Natural killer cell (primary cell): Measurements from ENCODE around the gene TSPAN1. TPM values are rescaled to one million over a fixed set of nuclear protein-coding genes. Genes with fewer than 3 reads are reported as not detected.

ENCODE experiments used
- ATAC-seq, 3 donors: fragments of 150-1000 bp in 2 of 3; fragments of 200-7000 bp in 1 of 3; cut with Tn5 transposase; 1 replicate in 1 of 3; 2 replicates in 2 of 3; pipeline ENCODE4 v1.10.0; 2021; ENCODE audit warnings: mild to moderate bottlenecking in 2 of 3, moderate library complexity in 2 of 3
- DNase-seq, 2 donors: peaks; one replicate each; pipeline versions ENCODE4 v3.0.0 to v3.0.0-alpha.2; 2013 to 2021; ENCODE audit warnings: mixed read lengths in 1 of 2
- H3K27ac ChIP-seq: one replicate; pipeline ENCODE4 v1.5.1; 2013; ENCODE audit warnings: mild to moderate bottlenecking, low read length
- H3K27me3 ChIP-seq: one replicate; pipeline ENCODE4 v1.6.1; 2013; ENCODE audit warnings: low read length; ENCODE audit not compliant: control insufficient read depth, insufficient read depth
- H3K36me3 ChIP-seq: one replicate; pipeline ENCODE4 v1.6.1; 2013; ENCODE audit warnings: low read length; ENCODE audit not compliant: control insufficient read depth, insufficient read depth
- H3K4me1 ChIP-seq: one replicate; pipeline ENCODE4 v1.6.1; 2013; ENCODE audit warnings: low read length; ENCODE audit not compliant: control insufficient read depth, insufficient read depth
- H3K4me3 ChIP-seq: one replicate; pipeline ENCODE4 v1.5.1; 2013; ENCODE audit warnings: low read length
- H3K9me3 ChIP-seq: one replicate; pipeline ENCODE4 v1.6.1; 2013; ENCODE audit warnings: low read length; ENCODE audit not compliant: control insufficient read depth, insufficient read depth
- H3K27ac Mint-ChIP-seq, 2 donors: one replicate each; pipeline ENCODE4 v1.8.0; 2022; ENCODE audit warnings: mild to moderate bottlenecking in 2 of 2, mixed read lengths in 2 of 2, moderate library complexity in 1 of 2
- H3K27me3 Mint-ChIP-seq, 2 donors: one replicate each; pipeline ENCODE4 v1.8.0; 2022; ENCODE audit warnings: low read depth in 2 of 2, mixed read lengths in 2 of 2
- H3K36me3 Mint-ChIP-seq: one replicate; pipeline ENCODE4 v1.8.0; 2022; ENCODE audit warnings: mixed read lengths
- H3K4me1 Mint-ChIP-seq, 2 donors: one replicate each; pipeline ENCODE4 v1.8.0; 2022; ENCODE audit warnings: mixed read lengths in 2 of 2
- H3K4me3 Mint-ChIP-seq: one replicate; pipeline ENCODE4 v1.8.0; 2022; ENCODE audit warnings: mild to moderate bottlenecking, moderate library complexity, mixed read lengths
- H3K9me3 Mint-ChIP-seq, 2 donors: one replicate each; pipeline ENCODE4 v1.8.0; 2022; ENCODE audit warnings: mixed read lengths in 2 of 2
- WGBS: methylation state at CpG from one replicate; pipeline ENCODE4 v1.1.7; 2013; ENCODE audit warnings: missing lambda C conversion rate; ENCODE audit not compliant: insufficient coverage; 5-methylcytosine and 5-hydroxymethylcytosine counted together
- intact Hi-C: fragments of 100-400 bp; cut with micrococcal nuclease; formaldehyde crosslinking; loops from one replicate; pipeline ENCODE4 v1.14.2; 2022
- total RNA-seq, 4 donors: library from RNA; stranded (reverse); fragments of 120-200 nt in 1 of 4; gene quantifications; one replicate each; pipeline versions ENCODE4 v1.2.3 to v1.2.4, GENCODE V29; 2013 to 2022
- TF ChIP-seq, protein P1 (sequence below): fragments of 200-600 bp; IDR thresholded peaks from one replicate; pipeline ENCODE4 v1.8.0; 2022; ENCODE audit warnings: antibody characterized with exemption

The TSPAN1 gene
- total RNA-seq, 3 donors from 2014 or later (not counting 1 experiment from before 2014, with no cell fraction given), result not detected

DNA sequence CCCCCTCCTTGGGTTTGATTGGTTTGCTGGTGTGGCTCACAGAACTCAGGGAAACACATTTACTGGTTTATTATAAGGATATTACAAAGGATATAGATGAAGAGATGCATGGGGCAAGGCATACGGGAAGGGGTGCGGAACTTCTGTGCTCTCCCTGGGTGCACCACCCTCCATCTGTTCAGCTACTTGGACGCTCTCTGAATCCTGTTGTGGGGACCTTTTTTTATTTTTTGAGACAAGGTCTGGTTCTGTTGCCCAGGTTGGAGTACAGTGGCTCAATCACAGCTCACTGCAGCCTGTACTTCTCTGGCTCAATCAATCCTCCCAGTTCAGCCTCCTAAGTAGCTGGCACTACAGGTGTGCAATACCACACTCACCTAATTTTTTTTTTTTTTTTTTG lies 35.7 kb downstream of the TSPAN1 start:
- Mint-ChIP-seq H3K27me3 (no peaks in the 10 kb centered on the region), H3K4me1 (no peaks in the 10 kb centered on the region), H3K9me3 (no peaks in the 10 kb centered on the region), H3K36me3 (no peaks in the 10 kb centered on the region), H3K4me3 (no peak overlapping the region), H3K27ac (no peak overlapping the region)
- H3K36me3 ChIP-seq, result no peaks in the 10 kb centered on the region
- ATAC-seq (peak in 1 of 3 donors; percentile 10), DNase-seq (no peak)
- WGBS, result 95% methylated on average over 3 of the region's 3 CpGs
- TF ChIP-seq, protein P1, sequence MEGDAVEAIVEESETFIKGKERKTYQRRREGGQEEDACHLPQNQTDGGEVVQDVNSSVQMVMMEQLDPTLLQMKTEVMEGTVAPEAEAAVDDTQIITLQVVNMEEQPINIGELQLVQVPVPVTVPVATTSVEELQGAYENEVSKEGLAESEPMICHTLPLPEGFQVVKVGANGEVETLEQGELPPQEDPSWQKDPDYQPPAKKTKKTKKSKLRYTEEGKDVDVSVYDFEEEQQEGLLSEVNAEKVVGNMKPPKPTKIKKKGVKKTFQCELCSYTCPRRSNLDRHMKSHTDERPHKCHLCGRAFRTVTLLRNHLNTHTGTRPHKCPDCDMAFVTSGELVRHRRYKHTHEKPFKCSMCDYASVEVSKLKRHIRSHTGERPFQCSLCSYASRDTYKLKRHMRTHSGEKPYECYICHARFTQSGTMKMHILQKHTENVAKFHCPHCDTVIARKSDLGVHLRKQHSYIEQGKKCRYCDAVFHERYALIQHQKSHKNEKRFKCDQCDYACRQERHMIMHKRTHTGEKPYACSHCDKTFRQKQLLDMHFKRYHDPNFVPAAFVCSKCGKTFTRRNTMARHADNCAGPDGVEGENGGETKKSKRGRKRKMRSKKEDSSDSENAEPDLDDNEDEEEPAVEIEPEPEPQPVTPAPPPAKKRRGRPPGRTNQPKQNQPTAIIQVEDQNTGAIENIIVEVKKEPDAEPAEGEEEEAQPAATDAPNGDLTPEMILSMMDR, result no peak
- H3K4me3 ChIP-seq, result no peak overlapping the region
- no peaks in the 10 kb centered on the region for H3K9me3 ChIP-seq
- H3K27me3 ChIP-seq, result no peaks in the 10 kb centered on the region
- no peaks in the 10 kb centered on the region for H3K4me1 ChIP-seq
- intact Hi-C loops, result no loop called here
- no peak overlapping the region for H3K27ac ChIP-seq

DNA sequence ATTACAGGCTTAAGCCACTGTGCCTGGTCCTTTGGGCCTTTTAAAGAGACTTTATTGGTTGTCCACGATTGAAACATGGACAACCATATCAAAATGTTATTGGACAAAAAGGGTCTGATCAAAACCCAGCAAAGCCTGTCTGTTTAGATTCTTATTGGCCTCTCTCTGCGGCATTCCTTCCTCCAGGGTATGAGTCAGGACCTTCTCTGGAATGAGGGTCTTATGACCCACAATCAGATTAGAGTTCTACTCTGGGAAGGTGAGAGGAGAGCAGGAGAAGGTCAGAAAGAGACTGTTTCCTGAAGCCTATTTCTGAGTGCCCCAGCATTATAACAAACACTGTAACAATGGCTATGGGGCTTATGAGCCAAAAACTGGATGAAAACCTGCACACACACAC lies 36.2 kb downstream of the TSPAN1 start:
- H3K9me3 Mint-ChIP-seq, result no peaks in the 10 kb centered on the region
- intact Hi-C loops, result no loop called here
- TF ChIP-seq, protein P1, result no peak
- H3K27ac ChIP-seq, result no peak overlapping the region
- no peak overlapping the region for H3K4me3 Mint-ChIP-seq
- H3K36me3 Mint-ChIP-seq, result no peaks in the 10 kb centered on the region
- no peak overlapping the region for H3K4me3 ChIP-seq
- H3K9me3 ChIP-seq, result no peaks in the 10 kb centered on the region
- 88% methylated on average over 2 of the region's 2 CpGs for WGBS
- H3K27me3 ChIP-seq, result no peaks in the 10 kb centered on the region
- no peaks in the 10 kb centered on the region for H3K36me3 ChIP-seq
- H3K4me1 Mint-ChIP-seq, result no peaks in the 10 kb centered on the region
- H3K4me1 ChIP-seq, result no peaks in the 10 kb centered on the region
- no peaks in the 10 kb centered on the region for H3K27me3 Mint-ChIP-seq
- H3K27ac Mint-ChIP-seq, result no peak overlapping the region
- DNase-seq (no peak), ATAC-seq (no peak)

DNA sequence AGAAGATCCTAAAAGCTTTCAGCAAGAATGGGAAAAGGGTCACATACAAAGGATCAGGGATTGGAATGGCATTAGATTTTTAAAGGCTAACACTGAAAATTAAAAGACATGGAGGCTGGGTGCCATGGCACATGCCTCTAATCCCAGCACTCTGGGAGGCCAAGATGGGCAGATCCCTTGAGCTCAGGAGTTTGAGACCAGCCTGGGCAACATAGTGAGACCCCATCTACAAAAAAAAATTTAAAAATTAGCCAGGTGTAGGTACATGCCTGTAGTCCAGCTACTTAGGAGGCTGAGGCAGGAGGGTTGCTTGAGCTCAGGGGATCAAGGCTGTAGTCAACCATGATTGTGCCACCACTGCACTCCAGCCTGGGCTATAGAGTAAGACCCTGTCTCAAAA lies 40.6 kb downstream of the TSPAN1 start:
- Mint-ChIP-seq H3K4me3 (no peak overlapping the region), H3K27me3 (no peaks in the 10 kb centered on the region), H3K27ac (no peak overlapping the region), H3K4me1 (no peaks in the 10 kb centered on the region), H3K36me3 (no peaks in the 10 kb centered on the region), H3K9me3 (no peaks in the 10 kb centered on the region)
- Histone ChIP-seq H3K9me3 (no peaks in the 10 kb centered on the region), H3K27me3 (no peaks in the 10 kb centered on the region), H3K4me3 (no peak overlapping the region), H3K36me3 (no peaks in the 10 kb centered on the region), H3K27ac (no peak overlapping the region), H3K4me1 (no peaks in the 10 kb centered on the region)
- ATAC-seq (no peak), DNase-seq (no peak)
- intact Hi-C loops, result no loop called here
- TF ChIP-seq, protein P1, result no peak

DNA sequence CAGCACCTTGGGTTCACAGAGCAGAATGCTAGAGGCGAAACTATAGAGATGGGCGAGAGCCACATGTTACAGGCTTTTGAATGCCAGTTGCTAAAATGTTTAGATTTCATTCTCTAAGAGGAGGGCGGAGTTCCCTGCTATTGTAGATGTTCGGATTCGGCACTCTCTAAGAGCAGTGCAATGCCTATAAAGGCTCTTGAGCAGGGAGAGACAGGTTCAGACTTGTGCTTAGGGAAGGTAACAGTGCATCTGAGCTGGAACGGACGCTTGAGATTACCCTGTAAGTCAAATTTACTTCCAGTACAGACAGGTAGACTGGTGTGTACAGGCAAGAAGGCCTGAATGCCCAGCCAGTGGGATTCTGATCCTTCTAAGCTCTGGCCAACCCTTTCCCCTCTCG lies 43.6 kb downstream of the TSPAN1 start:
- H3K4me1 Mint-ChIP-seq, result peaks cover 0 to 1% of the 10 kb centered on the region in 2 donors
- ATAC-seq, result no peak
- no peak overlapping the region for H3K27ac ChIP-seq
- TF ChIP-seq, protein P1, result no peak
- H3K27ac Mint-ChIP-seq, result no peak overlapping the region
- no peak overlapping the region for H3K4me3 ChIP-seq
- H3K27me3 Mint-ChIP-seq, result no peaks in the 10 kb centered on the region
- no peaks in the 10 kb centered on the region for H3K36me3 Mint-ChIP-seq
- no peaks in the 10 kb centered on the region for H3K9me3 Mint-ChIP-seq
- intact Hi-C loops, result no loop called here
- peaks cover under 1% of the 10 kb centered on the region for H3K4me1 ChIP-seq
- no peaks in the 10 kb centered on the region for H3K9me3 ChIP-seq
- 95% methylated on average over 8 of the region's 8 CpGs for WGBS
- no peaks in the 10 kb centered on the region for H3K36me3 ChIP-seq
- no peak for DNase-seq
- no peaks in the 10 kb centered on the region for H3K27me3 ChIP-seq
- H3K4me3 Mint-ChIP-seq, result no peak overlapping the region
